ENCODE data around the gene EFNB2. TPM values are rescaled to one million over a fixed set of nuclear protein-coding genes. Genes with fewer than 3 reads are reported as not detected.

Gene EFNB2
- total RNA-seq, 2 donors from 2014 or later = 15.5 to 17.4 TPM

- no peak for TF ChIP-seq CTCF (IDR thresholded peaks at IDR 0.05)
- H3K27me3 ChIP-seq = no peaks in the 10 kb centered on the region
- H3K9me3 ChIP-seq = no peaks in the 10 kb centered on the region
- no peak overlapping the region for H3K4me3 ChIP-seq
- H3K4me1 ChIP-seq = no peaks in the 10 kb centered on the region
- no peak overlapping the region for H3K27ac ChIP-seq
- no peak for DNase-seq (ENCODE audit: low spot score)
- H3K36me3 ChIP-seq = no peaks in the 10 kb centered on the region
Measured at GRCh38 chr13:106517109-106517847, 18.2 kb downstream of the EFNB2 start.

- Histone ChIP-seq H3K27ac (no peak overlapping the region), H3K27me3 (no peaks in the 10 kb centered on the region), H3K4me1 (no peaks in the 10 kb centered on the region), H3K4me3 (no peak overlapping the region), H3K36me3 (no peaks in the 10 kb centered on the region), H3K9me3 (no peaks in the 10 kb centered on the region)
- no peak for TF ChIP-seq CTCF (IDR thresholded peaks at IDR 0.05)
- DNase-seq (ENCODE audit: low spot score) = no peak
Measured at GRCh38 chr13:106515635-106516254, 19.7 kb downstream of the EFNB2 start.

GRCh38 chr13:106514928-106515634, 20.4 kb downstream of the EFNB2 start:
- no peak for TF ChIP-seq CTCF (IDR thresholded peaks at IDR 0.05)
- Histone ChIP-seq H3K27ac (no peak overlapping the region), H3K27me3 (no peaks in the 10 kb centered on the region), H3K36me3 (no peaks in the 10 kb centered on the region), H3K4me1 (no peaks in the 10 kb centered on the region), H3K4me3 (no peak overlapping the region), H3K9me3 (no peaks in the 10 kb centered on the region)
- DNase-seq (ENCODE audit: low spot score) = no peak

- no peak for TF ChIP-seq CTCF (IDR thresholded peaks at IDR 0.05)
- Histone ChIP-seq H3K4me3 (no peak overlapping the region), H3K27me3 (no peaks in the 10 kb centered on the region), H3K4me1 (no peaks in the 10 kb centered on the region), H3K36me3 (no peaks in the 10 kb centered on the region), H3K27ac (no peak overlapping the region), H3K9me3 (no peaks in the 10 kb centered on the region)
- DNase-seq (ENCODE audit: low spot score) = no peak
Measured at GRCh38 chr13:106513025-106513983, 22.2 kb downstream of the EFNB2 start.

- DNase-seq (ENCODE audit: low spot score) = no peak
- Histone ChIP-seq H3K4me1 (no peaks in the 10 kb centered on the region), H3K9me3 (no peaks in the 10 kb centered on the region), H3K27me3 (no peaks in the 10 kb centered on the region), H3K36me3 (no peaks in the 10 kb centered on the region), H3K4me3 (no peak overlapping the region), H3K27ac (no peak overlapping the region)
- TF ChIP-seq CTCF (IDR thresholded peaks at IDR 0.05) = no peak
Measured at GRCh38 chr13:106507560-106508274, 27.7 kb downstream of the EFNB2 start.

Measured in right atrium auricular region (tissue), 2 donors.